Kidney epithelial cell (primary cell): ENCODE data around the gene SHISA4. TPM values are rescaled to one million over a fixed set of nuclear protein-coding genes. Genes with fewer than 3 reads are reported as not detected.
A peak's percentile ranks its signal among the peaks of the same experiment; 100 is the strongest.

Source experiments
- DNase-seq: peaks from one replicate; pipeline ENCODE4 v3.0.0-alpha.2; 2010; ENCODE audit warnings: low read depth
- H3K27me3 ChIP-seq: 2 replicates; pipeline ENCODE4 v1.6.0; 2011; ENCODE audit warnings: low read length; ENCODE audit not compliant: control insufficient read depth, insufficient read depth
- H3K36me3 ChIP-seq: 2 replicates; pipeline ENCODE4 v1.5.1; 2011; ENCODE audit warnings: low read length; ENCODE audit not compliant: control insufficient read depth, insufficient read depth
- H3K4me3 ChIP-seq: 2 replicates; pipeline ENCODE4 v1.5.1; 2011; ENCODE audit warnings: low read depth, mild to moderate bottlenecking, control low read depth, low read length
- CTCF ChIP-seq: IDR thresholded peaks from 2 replicates; pipeline ENCODE4 v1.5.1; 2011; ENCODE audit warnings: mild to moderate bottlenecking, moderate library complexity, low read length, control low read depth, inconsistent platforms; ENCODE audit not compliant: insufficient read depth, poor library complexity, severe bottlenecking
- total RNA-seq: library from RNA; depleted of rRNA; stranded (reverse); fragments of >200 nt; gene quantifications from 2 replicates; pipeline ENCODE4 v1.2.3, GENCODE V29; 2015

SHISA4 gene
- total RNA-seq, 1 donor from 2014 or later = 22.6 TPM

GRCh38 chr1:201887116-201887866, 1.4 kb upstream of the SHISA4 start:
- no peak for DNase-seq
- H3K36me3 ChIP-seq = no peaks in the 10 kb centered on the region
- TF ChIP-seq CTCF = no peak
- no peaks in the 10 kb centered on the region for H3K27me3 ChIP-seq
- no peak overlapping the region for H3K4me3 ChIP-seq

GRCh38 chr1:201889090-201889968, 631 bp downstream of the SHISA4 start:
- peak overlapping the region; percentile 59 for H3K4me3 ChIP-seq
- DNase-seq = no peak
- TF ChIP-seq CTCF = no peak
- H3K27me3 ChIP-seq = no peaks in the 10 kb centered on the region
- no peaks in the 10 kb centered on the region for H3K36me3 ChIP-seq

GRCh38 chr1:201890223-201890622, 1.5 kb downstream of the SHISA4 start:
- H3K27me3 ChIP-seq = no peaks in the 10 kb centered on the region
- H3K36me3 ChIP-seq = no peaks in the 10 kb centered on the region
- DNase-seq = no peak
- no peak overlapping the region for H3K4me3 ChIP-seq
- TF ChIP-seq CTCF = no peak

GRCh38 chr1:201890806-201891450, 2.2 kb downstream of the SHISA4 start:
- no peak overlapping the region for H3K4me3 ChIP-seq
- H3K36me3 ChIP-seq = no peaks in the 10 kb centered on the region
- no peaks in the 10 kb centered on the region for H3K27me3 ChIP-seq
- no peak for DNase-seq
- TF ChIP-seq CTCF = no peak

- Histone ChIP-seq H3K27me3 (no peaks in the 10 kb centered on the region), H3K4me3 (no peak overlapping the region), H3K36me3 (no peaks in the 10 kb centered on the region)
- no peak for DNase-seq
- TF ChIP-seq CTCF = no peak
These were observed 2.9 kb downstream of the SHISA4 start for GRCh38 chr1:201891451-201892045.
